NCI-H345 treated with DMSO at 0.1 percent for 48 hours (cell line): ENCODE data around the gene STUB1.

ENCODE experiments used
- DNase-seq: peaks from one replicate; lab custom pipeline; 2025; ENCODE audit not compliant: unreplicated experiment; lab: John Stamatoyannopoulos, UW

STUB1 gene

GRCh38 chr16:710500-711075, 30.4 kb downstream of the STUB1 start:
- no peak for DNase-seq

GRCh38 chr16:711084-711483, 30.9 kb downstream of the STUB1 start:
- no peak for DNase-seq

GRCh38 chr16:711548-712320, 31.5 kb downstream of the STUB1 start:
- peak; percentile 31 for DNase-seq

- DNase-seq: peak; percentile 23
Observed at GRCh38 chr16:712740-713250, 32.6 kb downstream of the STUB1 start.

GRCh38 chr16:714079-714478, 33.9 kb downstream of the STUB1 start:
- DNase-seq: no peak

- peak; percentile 21 for DNase-seq
Observed at GRCh38 chr16:714558-715476, 34.6 kb downstream of the STUB1 start, which contains the start of gene METRN. METRN (plus strand) TSS chr16:715118; CDS start chr16:715290, 172 bp downstream.

GRCh38 chr16:715477-716199, 35.4 kb downstream of the STUB1 start:
- no peak for DNase-seq

- no peak for DNase-seq
Observed at GRCh38 chr16:716200-716568, 36.0 kb downstream of the STUB1 start.

GRCh38 chr16:716768-717325, 36.6 kb downstream of the STUB1 start:
- DNase-seq: no peak

GRCh38 chr16:717450-718245, 37.4 kb downstream of the STUB1 start:
- no peak for DNase-seq

GRCh38 chr16:718389-718788, 38.2 kb downstream of the STUB1 start:
- no peak for DNase-seq

- DNase-seq: no peak
Observed at GRCh38 chr16:718922-719321, 38.7 kb downstream of the STUB1 start.

- peak; percentile 37 for DNase-seq
Observed at GRCh38 chr16:719815-720446, 39.7 kb downstream of the STUB1 start.

- peak; percentile 64 for DNase-seq
Observed at GRCh38 chr16:720447-720989, 40.3 kb downstream of the STUB1 start.

- DNase-seq: peak; percentile 67
Observed at GRCh38 chr16:720990-721764, 41.0 kb downstream of the STUB1 start, which contains the start of gene ANTKMT. ANTKMT (plus strand) TSS chr16:721146; CDS start chr16:721275, 129 bp downstream.

- no peak for DNase-seq
Observed at GRCh38 chr16:721765-722540, 41.7 kb downstream of the STUB1 start.
